Cardiac muscle cell (in vitro differentiated cells and primary cell): ENCODE measurements around the gene ZNF148. TPM values are rescaled to one million over a fixed set of nuclear protein-coding genes. Genes with fewer than 3 reads are reported as not detected.
A peak's percentile ranks its signal among the peaks of the same experiment; 100 is the strongest.

ENCODE experiments used
- DNase-seq, 2 donors: peaks; one replicate each; pipeline versions ENCODE4 v3.0.0 to v3.0.0-alpha.2; 2010 to 2017; ENCODE audit warnings: low read depth in 1 of 2, low spot score in 1 of 2
- H3K27ac ChIP-seq: fragments of 200-600 bp; sonication (generic); 2 replicates; pipeline ENCODE4 v1.5.1; 2016
- H3K27me3 ChIP-seq: fragments of 200-600 bp; sonication (generic); 2 replicates; pipeline ENCODE4 v1.6.0; 2016; ENCODE audit warnings: control low read depth
- H3K36me3 ChIP-seq: fragments of 200-600 bp; sonication (generic); 2 replicates; pipeline ENCODE4 v1.5.1; 2016; ENCODE audit warnings: control low read depth
- H3K4me1 ChIP-seq: fragments of 200-600 bp; sonication (generic); 2 replicates; pipeline ENCODE4 v1.8.1; 2017; ENCODE audit warnings: low read depth, mild to moderate bottlenecking, mixed run types
- H3K4me3 ChIP-seq: fragments of 200-600 bp; sonication (generic); 2 replicates; pipeline ENCODE4 v1.5.1; 2016; ENCODE audit warnings: mild to moderate bottlenecking
- H3K9me3 ChIP-seq: fragments of 200-600 bp; sonication (generic); 2 replicates; pipeline ENCODE4 v1.5.1; 2017; ENCODE audit warnings: low read depth, mild to moderate bottlenecking, control low read depth
- CTCF ChIP-seq: IDR thresholded peaks from 2 replicates; pipeline ENCODE4 v1.5.1; 2012; ENCODE audit warnings: low read depth, mild to moderate bottlenecking, low read length
- polyA plus RNA-seq: library from polyadenylated mRNA; unstranded; fragments of >200 nt; fragmentation: Nextera tagmentation; extraction: Ambion mirVana; gene quantifications from 2 replicates; pipeline ENCODE4 v1.2.1, GENCODE V29; 2016
- total RNA-seq: library from RNA; depleted of rRNA; stranded (reverse); fragments of >200 nt; gene quantifications from 2 replicates; pipeline ENCODE4 v1.2.3, GENCODE V29; 2016

ZNF148 gene
- total and polyA plus RNA-seq, 2 experiments from 2014 or later = 26.1 to 29.4 TPM

- Histone ChIP-seq H3K27ac (no peak overlapping the region), H3K27me3 (no peaks in the 10 kb centered on the region), H3K4me1 (no peaks in the 10 kb centered on the region), H3K36me3 (no peaks in the 10 kb centered on the region), H3K4me3 (no peak overlapping the region), H3K9me3 (no peaks in the 10 kb centered on the region)
- TF ChIP-seq CTCF = no peak
- no peak for DNase-seq
Observed at GRCh38 chr3:125302932-125303331, 72.2 kb downstream of the ZNF148 start.

- Histone ChIP-seq H3K27ac (no peak overlapping the region), H3K4me1 (no peaks in the 10 kb centered on the region), H3K4me3 (no peak overlapping the region), H3K9me3 (no peaks in the 10 kb centered on the region), H3K27me3 (no peaks in the 10 kb centered on the region), H3K36me3 (no peaks in the 10 kb centered on the region)
- no peak for TF ChIP-seq CTCF
- peak in 1 of 2 donors; percentile 41 for DNase-seq
Observed at GRCh38 chr3:125300416-125300815, 74.7 kb downstream of the ZNF148 start.

GRCh38 chr3:125294411-125294810 lies 80.7 kb downstream of the ZNF148 start:
- no peaks in the 10 kb centered on the region for H3K36me3 ChIP-seq
- no peak for TF ChIP-seq CTCF
- no peaks in the 10 kb centered on the region for H3K9me3 ChIP-seq
- no peak for DNase-seq
- H3K27ac ChIP-seq = no peak overlapping the region
- H3K4me3 ChIP-seq = no peak overlapping the region
- no peaks in the 10 kb centered on the region for H3K27me3 ChIP-seq
- no peaks in the 10 kb centered on the region for H3K4me1 ChIP-seq

GRCh38 chr3:125292015-125292414 lies 83.1 kb downstream of the ZNF148 start:
- no peaks in the 10 kb centered on the region for H3K4me1 ChIP-seq
- H3K4me3 ChIP-seq = no peak overlapping the region
- no peaks in the 10 kb centered on the region for H3K36me3 ChIP-seq
- TF ChIP-seq CTCF = no peak
- no peaks in the 10 kb centered on the region for H3K27me3 ChIP-seq
- H3K9me3 ChIP-seq = no peaks in the 10 kb centered on the region
- H3K27ac ChIP-seq = no peak overlapping the region
- DNase-seq = no peak

- H3K4me3 ChIP-seq = no peak overlapping the region
- TF ChIP-seq CTCF = no peak
Observed at GRCh38 chr3:125289429-125289981, 85.6 kb downstream of the ZNF148 start.

GRCh38 chr3:125287248-125287647 lies 87.9 kb downstream of the ZNF148 start:
- no peaks in the 10 kb centered on the region for H3K9me3 ChIP-seq
- no peaks in the 10 kb centered on the region for H3K27me3 ChIP-seq
- no peak overlapping the region for H3K27ac ChIP-seq
- no peak for DNase-seq
- no peak overlapping the region for H3K4me3 ChIP-seq
- H3K36me3 ChIP-seq = peaks cover 5% of the 10 kb centered on the region
- TF ChIP-seq CTCF = no peak
- peaks cover 9% of the 10 kb centered on the region for H3K4me1 ChIP-seq

More at GRCh38 chr3:125289429-125289981, 85.6 kb downstream of the ZNF148 start:
- DNase-seq = no peak
- no peaks in the 10 kb centered on the region for H3K27me3 ChIP-seq
- no peak overlapping the region for H3K27ac ChIP-seq
- peaks cover 5% of the 10 kb centered on the region for H3K4me1 ChIP-seq
- peaks cover 5% of the 10 kb centered on the region for H3K36me3 ChIP-seq
- no peaks in the 10 kb centered on the region for H3K9me3 ChIP-seq
